MG63 (cell line): ENCODE measurements around the gene CCDC14. TPM values are rescaled to one million over a fixed set of nuclear protein-coding genes. Genes with fewer than 3 reads are reported as not detected.
"Not testable (repeated sequence)": the region's sequence is repeated elsewhere in the genome, so short reads cannot be mapped to it uniquely, and the experiment has no call there.

Source experiments
- DNase-seq: peaks from one replicate; pipeline ENCODE4 v3.0.0-alpha.2; 2020
- H3K27me3 ChIP-seq: fragments of 250-450 bp; sonication (Bioruptor Pico); 2 replicates; pipeline ENCODE4 v1.5.1; 2020; ENCODE audit warnings: mild to moderate bottlenecking, moderate library complexity
- H3K36me3 ChIP-seq: fragments of 250-450 bp; sonication (Bioruptor Pico); 2 replicates; pipeline ENCODE4 v1.5.1; 2020; ENCODE audit warnings: mild to moderate bottlenecking, moderate library complexity
- H3K4me3 ChIP-seq: fragments of 250-450 bp; sonication (Bioruptor Pico); 2 replicates; pipeline ENCODE4 v1.5.1; 2020; ENCODE audit warnings: mild to moderate bottlenecking, moderate library complexity
- H3K9me3 ChIP-seq: fragments of 250-450 bp; sonication (Bioruptor Pico); 2 replicates; pipeline ENCODE4 v1.5.1; 2020; ENCODE audit warnings: mild to moderate bottlenecking, moderate library complexity
- total RNA-seq: library from RNA; depleted of rRNA; stranded (reverse); fragments of >200 nt; shearing (Covaris generic); gene quantifications from 2 replicates; pipeline ENCODE4 v1.2.3, GENCODE V29; 2014; ENCODE audit warnings: low replicate concordance

Gene CCDC14
- total RNA-seq, 1 experiment from 2014 or later, result 28.9 TPM

- not testable (repeated sequence) for H3K36me3 ChIP-seq, H3K9me3 ChIP-seq, DNase-seq, H3K4me3 ChIP-seq
- peaks cover 17% of the 10 kb centered on the region for H3K27me3 ChIP-seq
Observed at GRCh38 chr3:123976904-123977303, 15.9 kb upstream of the CCDC14 start.

- DNase-seq, result peak; percentile 40
- H3K4me3 ChIP-seq, H3K36me3 ChIP-seq, H3K9me3 ChIP-seq: not testable (repeated sequence)
- peaks cover 12% of the 10 kb centered on the region for H3K27me3 ChIP-seq
Observed at GRCh38 chr3:123976181-123976898, 15.3 kb upstream of the CCDC14 start.

DNA sequence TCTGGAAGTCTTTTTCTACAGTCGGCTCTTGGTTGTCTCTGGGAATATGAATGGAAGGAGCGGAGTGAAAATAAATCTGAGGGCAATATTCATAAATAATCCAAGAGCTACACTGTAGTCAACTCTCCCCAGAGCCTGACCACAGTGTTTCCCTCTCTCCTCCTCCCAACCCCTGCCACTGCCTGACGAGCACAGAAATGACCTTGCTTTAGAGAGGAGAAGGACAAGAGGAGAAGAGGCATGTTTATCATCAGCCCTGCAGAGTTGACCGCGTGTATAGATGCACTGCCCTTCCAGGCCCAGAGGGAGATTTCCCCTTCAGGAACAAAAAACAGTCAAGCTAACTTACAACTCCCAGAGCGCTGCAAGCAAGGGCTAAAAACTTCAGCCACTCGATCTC lies 14.0 kb upstream of the CCDC14 start:
- not testable (repeated sequence) for DNase-seq, H3K4me3 ChIP-seq, H3K9me3 ChIP-seq, H3K27me3 ChIP-seq, H3K36me3 ChIP-seq

- Histone ChIP-seq H3K4me3 (no peak overlapping the region), H3K27me3 (peaks cover 3% of the 10 kb centered on the region; the same call in 1 of the 2 replicates), H3K9me3 (no peaks in the 10 kb centered on the region), H3K36me3 (no peaks in the 10 kb centered on the region)
- no peak for DNase-seq
Observed at GRCh38 chr3:123971406-123971805, 10.4 kb upstream of the CCDC14 start.

DNA sequence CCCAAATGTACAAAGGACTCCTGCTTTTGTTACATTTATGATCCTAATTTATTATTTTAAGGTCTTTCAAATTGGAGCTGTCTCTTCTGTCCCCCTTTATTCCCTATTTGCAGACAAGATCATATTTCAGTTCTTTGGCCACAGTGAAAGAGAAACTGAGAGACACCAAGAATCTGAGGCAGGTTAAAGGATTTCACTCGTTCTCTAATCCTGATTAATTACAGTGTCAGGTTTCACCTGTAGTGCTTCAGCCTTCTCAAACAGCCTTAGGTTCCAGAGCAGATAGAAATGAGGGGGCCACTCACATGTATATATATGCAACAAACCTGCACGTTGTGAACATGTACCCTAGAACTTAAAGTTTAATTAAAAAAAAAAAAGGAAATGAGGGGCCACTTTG lies 6.2 kb upstream of the CCDC14 start:
- DNase-seq, H3K9me3 ChIP-seq, H3K4me3 ChIP-seq, H3K36me3 ChIP-seq, H3K27me3 ChIP-seq: not testable (repeated sequence)

DNA sequence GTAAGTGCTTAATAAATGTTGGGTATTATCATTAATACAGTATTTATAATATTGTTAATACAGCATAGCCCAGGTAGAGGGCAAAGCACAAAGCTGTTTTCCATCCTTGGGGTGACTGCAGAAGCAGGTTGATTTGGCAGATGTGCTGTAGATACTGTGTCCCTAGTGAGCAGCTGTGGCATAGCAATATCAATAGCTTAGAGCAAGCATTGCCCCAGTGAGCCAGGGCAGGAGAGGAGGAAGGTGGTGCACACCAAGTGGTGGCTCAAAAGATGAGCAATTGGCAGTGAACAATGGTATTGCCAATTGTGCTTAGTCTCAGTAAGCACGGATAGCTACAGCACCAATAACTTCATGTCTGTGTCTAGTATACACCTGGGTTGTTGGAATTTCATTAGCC lies 5.8 kb upstream of the CCDC14 start:
- H3K36me3 ChIP-seq, H3K4me3 ChIP-seq, H3K9me3 ChIP-seq, H3K27me3 ChIP-seq, DNase-seq: not testable (repeated sequence)

GRCh38 chr3:123964793-123965192 lies 3.8 kb upstream of the CCDC14 start:
- H3K9me3 ChIP-seq, H3K4me3 ChIP-seq, DNase-seq, H3K27me3 ChIP-seq, H3K36me3 ChIP-seq: not testable (repeated sequence)

DNA sequence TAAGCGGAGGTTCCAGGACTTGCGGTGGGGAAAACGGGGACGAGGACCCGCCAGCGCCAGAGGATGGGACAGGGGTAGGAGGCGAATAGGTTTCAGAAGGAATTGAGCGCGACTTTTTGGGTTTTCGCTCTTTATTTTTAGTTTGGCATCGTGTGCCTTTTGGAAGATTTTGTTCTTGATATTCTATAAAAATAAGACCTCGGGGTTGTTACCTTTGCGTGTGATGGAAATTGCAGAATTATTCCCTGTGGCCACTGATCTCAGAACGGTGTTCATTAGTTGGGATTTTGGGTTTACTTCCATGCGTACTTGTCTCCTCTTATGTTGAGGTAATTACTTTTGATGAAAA lies 453 bp upstream of the CCDC14 start:
- Histone ChIP-seq H3K9me3 (no peaks in the 10 kb centered on the region), H3K4me3 (peak overlapping the region; percentile 90), H3K36me3 (peaks cover 8% of the 10 kb centered on the region), H3K27me3 (peaks cover 2% of the 10 kb centered on the region; the same call in 1 of the 2 replicates)
- no peak for DNase-seq

DNA sequence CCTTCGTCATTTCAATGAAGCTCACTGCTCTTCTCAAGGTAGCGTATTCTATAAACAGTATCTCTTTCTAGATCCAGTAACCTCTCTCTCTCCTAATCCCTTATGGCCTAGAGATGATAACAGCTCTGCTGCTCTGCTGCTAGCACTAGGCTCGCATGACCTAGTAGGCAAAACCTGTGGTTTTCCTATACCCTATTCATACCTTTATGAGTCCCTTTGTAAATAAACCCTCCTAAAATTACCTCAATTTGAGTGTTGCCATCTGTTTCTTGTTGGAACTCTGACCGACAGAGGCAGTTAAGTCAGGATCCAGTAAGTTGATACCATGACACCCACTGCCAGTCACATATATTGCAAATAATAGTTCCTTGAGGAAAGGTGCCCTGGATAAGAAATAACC lies 7.3 kb downstream of the CCDC14 start:
- H3K4me3 ChIP-seq, result no peak overlapping the region
- DNase-seq, result no peak
- H3K27me3 ChIP-seq, result no peaks in the 10 kb centered on the region
- H3K9me3 ChIP-seq, result no peaks in the 10 kb centered on the region
- H3K36me3 ChIP-seq, result peaks cover 42% of the 10 kb centered on the region

DNA sequence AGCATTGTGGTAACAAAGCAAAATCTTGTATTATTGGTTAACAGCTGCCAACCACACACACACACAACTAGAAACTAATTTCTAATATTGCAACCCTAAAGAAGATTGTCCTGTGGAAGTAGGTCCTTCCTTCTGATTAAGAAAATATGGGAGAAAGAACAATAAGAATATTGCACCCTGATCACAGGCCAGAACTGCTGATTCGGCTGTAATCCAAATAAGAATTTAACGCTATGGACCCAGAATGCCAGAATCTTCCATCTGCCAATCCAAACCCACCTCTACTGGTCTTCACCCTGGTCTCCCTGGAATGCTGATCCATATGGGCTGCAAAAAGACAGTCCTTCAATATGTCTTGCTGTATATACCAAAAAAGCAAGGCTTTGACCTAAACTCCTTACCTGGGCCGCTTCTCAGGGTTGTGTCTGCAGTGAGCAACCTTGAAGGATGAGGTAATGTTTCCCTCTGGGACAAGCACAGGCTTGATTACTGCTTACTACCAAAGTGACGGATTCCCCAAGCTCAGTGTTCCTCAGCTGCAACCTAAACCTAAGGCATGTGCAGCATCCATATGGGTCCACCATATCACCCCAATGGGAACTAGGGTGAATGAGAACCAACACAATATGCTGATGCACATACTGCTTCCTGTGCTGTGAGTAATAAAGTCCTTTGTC lies 8.0 kb downstream of the CCDC14 start:
- Histone ChIP-seq H3K9me3 (no peaks in the 10 kb centered on the region), H3K4me3 (no peak overlapping the region), H3K36me3 (peaks cover 45% of the 10 kb centered on the region), H3K27me3 (no peaks in the 10 kb centered on the region)
- no peak for DNase-seq

DNA sequence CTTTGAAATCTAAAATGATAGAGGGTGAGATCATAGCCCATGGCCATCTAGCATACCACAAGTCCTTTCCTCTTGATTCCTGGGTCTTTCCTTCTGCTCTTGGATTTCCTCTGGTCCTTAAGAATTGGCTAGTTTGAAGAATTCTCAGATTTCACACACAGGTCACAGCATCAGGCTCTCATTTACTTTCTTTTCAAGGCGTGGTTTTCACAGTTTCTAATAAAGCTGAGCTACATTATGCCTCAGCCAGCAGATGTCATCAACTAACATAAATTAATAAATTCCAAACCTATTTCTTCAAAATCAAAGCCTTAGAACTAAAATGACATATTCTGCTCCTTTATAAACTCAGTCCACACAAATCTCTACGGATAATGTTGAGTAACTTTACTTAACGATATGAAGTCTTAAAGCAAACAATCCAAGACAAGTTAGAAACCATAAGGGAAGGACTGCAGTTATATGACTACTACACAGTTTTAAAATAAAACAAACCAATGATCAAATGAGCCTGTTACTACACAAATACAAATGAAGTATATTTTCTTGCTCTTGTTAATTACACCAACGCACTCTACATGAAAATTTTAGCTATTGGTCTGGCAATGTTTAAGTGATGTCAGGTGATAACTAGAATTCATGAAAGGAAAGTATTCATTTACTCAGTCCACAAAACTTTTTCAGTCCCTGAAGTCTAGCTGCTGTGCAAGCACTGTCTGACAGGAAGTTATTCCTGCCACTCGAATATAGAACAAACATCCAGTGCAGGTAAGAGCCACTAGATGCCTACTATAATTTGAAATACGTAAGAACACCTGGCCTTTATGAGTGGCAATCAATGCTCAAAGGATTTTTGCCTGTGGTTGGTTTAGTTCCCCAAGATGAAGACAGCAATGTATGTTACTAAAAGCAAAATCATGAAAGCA lies 9.2 kb downstream of the CCDC14 start:
- H3K27me3 ChIP-seq, result no peaks in the 10 kb centered on the region
- DNase-seq, result no peak
- no peak overlapping the region for H3K4me3 ChIP-seq
- no peaks in the 10 kb centered on the region for H3K9me3 ChIP-seq
- peaks cover 47% of the 10 kb centered on the region for H3K36me3 ChIP-seq

- no peak for DNase-seq
- H3K4me3 ChIP-seq, result no peak overlapping the region
Observed at GRCh38 chr3:123949641-123950040, 11.4 kb downstream of the CCDC14 start.

GRCh38 chr3:123948449-123948848 lies 12.6 kb downstream of the CCDC14 start:
- H3K36me3 ChIP-seq, result peaks cover 56% of the 10 kb centered on the region
- no peaks in the 10 kb centered on the region for H3K27me3 ChIP-seq
- H3K4me3 ChIP-seq, result no peak overlapping the region
- DNase-seq, result no peak
- no peaks in the 10 kb centered on the region for H3K9me3 ChIP-seq

More at GRCh38 chr3:123949641-123950040, 11.4 kb downstream of the CCDC14 start:
- no peaks in the 10 kb centered on the region for H3K9me3 ChIP-seq
- H3K36me3 ChIP-seq, result peaks cover 54% of the 10 kb centered on the region
- H3K27me3 ChIP-seq, result no peaks in the 10 kb centered on the region

DNA sequence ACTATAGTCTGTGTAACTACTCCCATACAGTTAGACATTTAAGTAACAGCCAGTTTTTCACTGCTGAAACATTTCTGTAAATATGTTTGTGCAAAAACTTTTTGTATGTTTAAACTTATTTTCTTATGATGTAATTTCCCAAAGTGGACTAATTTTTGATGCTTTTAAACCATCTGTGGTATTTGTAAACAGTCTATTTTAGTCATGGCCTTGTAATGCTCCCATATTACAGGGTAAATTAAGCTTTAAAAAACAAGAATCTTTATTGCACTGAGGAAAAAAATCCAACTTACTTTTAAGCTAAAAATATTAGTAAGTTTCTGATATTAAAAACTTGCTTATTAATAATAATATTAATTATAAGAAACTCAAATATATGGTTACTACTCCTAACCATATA lies 13.5 kb downstream of the CCDC14 start:
- DNase-seq, result no peak
- Histone ChIP-seq H3K9me3 (no peaks in the 10 kb centered on the region), H3K27me3 (no peaks in the 10 kb centered on the region), H3K36me3 (peaks cover 51% of the 10 kb centered on the region), H3K4me3 (no peak overlapping the region)

GRCh38 chr3:123941542-123941941 lies 19.5 kb downstream of the CCDC14 start:
- Histone ChIP-seq H3K9me3 (no peaks in the 10 kb centered on the region), H3K27me3 (no peaks in the 10 kb centered on the region), H3K36me3 (peaks cover 44% of the 10 kb centered on the region), H3K4me3 (no peak overlapping the region)
- DNase-seq, result no peak

DNA sequence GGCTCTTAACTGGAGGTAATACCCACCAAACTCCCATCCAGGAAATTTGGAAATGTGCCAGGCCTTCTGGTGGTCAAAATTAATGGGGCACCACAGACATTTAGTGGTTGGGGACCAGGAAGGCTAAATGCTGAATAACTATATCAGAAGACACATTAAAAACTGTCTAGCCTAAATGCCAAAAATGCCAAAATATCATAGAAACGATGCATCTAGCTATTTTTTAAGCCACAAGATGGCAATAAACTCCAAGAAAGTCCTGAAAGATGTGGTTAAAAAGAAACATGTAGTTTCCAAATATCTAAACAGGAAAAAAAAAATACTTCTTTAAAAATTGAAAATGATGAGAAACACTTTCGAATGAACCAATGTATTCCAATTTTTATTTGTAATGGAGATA lies 19.9 kb downstream of the CCDC14 start:
- H3K36me3 ChIP-seq, result peaks cover 42% of the 10 kb centered on the region
- no peak overlapping the region for H3K4me3 ChIP-seq
- H3K9me3 ChIP-seq, result no peaks in the 10 kb centered on the region
- DNase-seq, result no peak
- no peaks in the 10 kb centered on the region for H3K27me3 ChIP-seq

- no peaks in the 10 kb centered on the region for H3K27me3 ChIP-seq
- peaks cover 38% of the 10 kb centered on the region for H3K36me3 ChIP-seq
- no peaks in the 10 kb centered on the region for H3K9me3 ChIP-seq
- no peak for DNase-seq
- H3K4me3 ChIP-seq, result no peak overlapping the region
Observed at GRCh38 chr3:123939706-123940105, 21.3 kb downstream of the CCDC14 start.
